ENCODE data around the gene TLE4.

GRCh38 chr9:79762070-79762469 lies 190.3 kb downstream of the TLE4 start:
- no peak for TF ChIP-seq POLR2A (IDR thresholded peaks at IDR 0.05)
- TF ChIP-seq CTCF (IDR thresholded peaks at IDR 0.05), result no peak

All from Peyer's patch (tissue), 4 donors.